ENCODE measurements around the gene HOXA4.

The HOXA4 gene

GRCh38 chr7:27146491-27147198, 16.1 kb upstream of the HOXA4 start:
- DNase-seq = no peak

DNA sequence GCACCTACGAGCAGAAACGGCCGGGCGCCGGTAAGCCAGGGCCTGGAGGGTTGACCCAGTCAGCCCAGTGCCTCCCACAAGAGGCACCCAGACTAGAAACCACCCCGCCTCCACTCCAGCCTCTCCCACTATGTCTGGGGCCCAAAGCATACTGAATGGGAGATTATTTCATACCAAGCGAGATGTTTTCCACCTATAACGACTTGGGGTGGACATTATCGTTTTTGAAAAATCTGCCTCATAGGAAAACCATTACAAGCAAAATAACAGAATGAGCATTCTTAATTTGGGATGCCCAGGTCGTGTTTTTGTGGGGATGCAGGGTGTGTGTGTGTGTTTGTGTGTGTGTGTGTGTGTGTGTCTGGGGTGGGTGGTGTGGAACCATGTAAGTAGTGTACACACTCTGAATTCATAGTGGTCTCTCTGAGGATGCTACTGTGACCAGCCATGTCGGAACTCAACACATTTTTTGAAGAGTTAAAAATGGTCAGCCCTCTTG, 15.4 kb upstream of the HOXA4 start:
- no peak for DNase-seq

- no peak for DNase-seq
Measured at GRCh38 chr7:27145165-27145913, 14.8 kb upstream of the HOXA4 start.

GRCh38 chr7:27144781-27145164, 14.2 kb upstream of the HOXA4 start:
- no peak for DNase-seq

- no peak for DNase-seq
Measured at GRCh38 chr7:27143950-27144780, 13.6 kb upstream of the HOXA4 start.

DNA sequence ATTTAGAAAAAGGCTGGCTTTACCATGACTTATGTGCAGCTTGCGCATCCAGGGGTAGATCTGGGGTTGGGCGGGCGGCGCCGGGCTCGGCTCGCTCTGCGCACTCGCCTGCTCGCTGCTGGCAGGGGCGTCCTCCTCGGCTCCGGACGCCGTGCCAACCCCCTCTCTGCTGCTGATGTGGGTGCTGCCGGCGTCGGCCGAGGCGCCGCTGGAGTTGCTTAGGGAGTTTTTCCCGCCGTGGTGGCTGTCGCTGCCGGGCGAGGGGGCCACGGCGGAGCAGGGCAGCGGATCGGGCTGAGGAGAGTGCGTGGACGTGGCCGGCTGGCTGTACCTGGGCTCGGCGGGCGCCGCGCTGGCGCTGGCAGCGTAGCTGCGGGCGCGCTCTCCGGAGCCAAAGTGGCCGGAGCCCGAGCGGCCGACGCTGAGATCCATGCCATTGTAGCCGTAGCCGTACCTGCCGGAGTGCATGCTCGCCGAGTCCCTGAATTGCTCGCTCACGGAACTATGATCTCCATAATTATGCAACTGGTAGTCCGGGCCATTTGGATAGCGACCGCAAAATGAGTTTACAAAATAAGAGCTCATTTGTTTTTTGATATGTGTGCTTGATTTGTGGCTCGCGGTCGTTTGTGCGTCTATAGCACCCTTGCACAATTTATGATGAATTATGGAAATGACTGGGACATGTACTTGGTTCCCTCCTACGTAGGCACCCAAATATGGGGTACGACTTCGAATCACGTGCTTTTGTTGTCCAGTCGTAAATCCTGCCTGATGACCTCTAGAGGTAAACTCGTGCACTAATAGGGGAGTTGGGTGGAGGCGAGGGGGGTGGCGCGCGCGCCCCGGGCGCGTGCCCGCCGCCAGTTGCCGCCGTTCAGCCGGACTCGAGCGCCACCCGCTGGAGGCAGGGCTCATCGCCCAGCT, 12.7 kb upstream of the HOXA4 start, which contains the start of gene HOXA5:
Gene HOXA5, minus strand, starts transcription at position 659 of the 927 bp plus-strand sequence. Its CDS starts 74 bp downstream, at position 585.
- no peak for DNase-seq

DNA sequence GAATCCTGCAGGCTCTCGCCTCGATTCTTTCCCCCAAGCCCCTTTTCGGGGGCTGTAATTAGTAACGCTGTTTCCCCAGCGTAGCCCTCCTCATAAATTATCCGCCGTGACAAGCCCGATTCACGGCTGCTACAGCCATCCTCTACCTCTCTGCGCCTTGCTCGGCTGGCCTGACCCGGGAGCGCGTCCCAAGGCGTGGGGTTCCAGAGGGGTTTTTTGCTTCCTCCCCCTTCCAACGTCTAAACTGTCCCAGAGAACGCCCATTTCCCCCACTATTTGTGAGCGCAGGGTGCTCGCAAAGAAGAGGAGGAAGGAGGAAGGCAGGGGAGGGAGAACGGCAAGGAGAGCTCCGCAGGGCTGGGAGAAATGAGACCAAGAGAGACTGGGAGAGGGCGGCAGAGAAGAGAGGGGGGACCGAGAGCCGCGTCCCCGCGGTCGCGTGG, 12.0 kb upstream of the HOXA4 start:
- no peak for DNase-seq

DNA sequence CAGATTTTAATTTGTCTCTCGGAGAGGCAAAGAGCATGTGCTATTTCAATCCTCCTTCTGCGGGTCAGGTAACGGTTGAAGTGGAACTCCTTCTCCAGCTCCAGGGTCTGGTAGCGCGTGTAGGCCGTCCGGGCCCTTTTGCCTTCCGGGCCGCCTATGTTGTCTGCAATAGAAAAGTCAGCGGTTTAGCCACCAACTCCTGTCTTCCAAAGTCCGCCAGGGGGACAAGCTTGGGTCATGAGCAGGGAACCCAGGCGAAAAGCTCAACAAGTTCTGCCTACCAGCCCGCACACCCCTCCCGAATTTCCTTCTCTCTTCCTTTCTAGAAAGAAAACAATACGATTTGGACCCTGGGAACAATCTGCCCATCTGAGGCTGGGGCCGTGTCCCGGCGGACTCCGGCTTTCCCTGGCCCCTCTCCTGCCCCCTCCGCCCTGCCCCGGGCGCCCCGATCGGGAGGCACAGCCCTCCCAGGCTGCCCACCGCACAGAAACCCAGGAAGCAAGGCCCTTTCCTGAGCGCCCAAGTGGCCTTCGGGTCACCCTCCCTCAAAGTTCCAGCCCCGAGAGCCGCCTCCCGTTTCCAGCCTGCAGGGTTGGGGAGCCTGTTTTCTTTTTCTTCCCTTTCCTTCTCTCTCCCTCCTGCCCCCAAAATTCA, 11.5 kb upstream of the HOXA4 start:
- no peak for DNase-seq

DNA sequence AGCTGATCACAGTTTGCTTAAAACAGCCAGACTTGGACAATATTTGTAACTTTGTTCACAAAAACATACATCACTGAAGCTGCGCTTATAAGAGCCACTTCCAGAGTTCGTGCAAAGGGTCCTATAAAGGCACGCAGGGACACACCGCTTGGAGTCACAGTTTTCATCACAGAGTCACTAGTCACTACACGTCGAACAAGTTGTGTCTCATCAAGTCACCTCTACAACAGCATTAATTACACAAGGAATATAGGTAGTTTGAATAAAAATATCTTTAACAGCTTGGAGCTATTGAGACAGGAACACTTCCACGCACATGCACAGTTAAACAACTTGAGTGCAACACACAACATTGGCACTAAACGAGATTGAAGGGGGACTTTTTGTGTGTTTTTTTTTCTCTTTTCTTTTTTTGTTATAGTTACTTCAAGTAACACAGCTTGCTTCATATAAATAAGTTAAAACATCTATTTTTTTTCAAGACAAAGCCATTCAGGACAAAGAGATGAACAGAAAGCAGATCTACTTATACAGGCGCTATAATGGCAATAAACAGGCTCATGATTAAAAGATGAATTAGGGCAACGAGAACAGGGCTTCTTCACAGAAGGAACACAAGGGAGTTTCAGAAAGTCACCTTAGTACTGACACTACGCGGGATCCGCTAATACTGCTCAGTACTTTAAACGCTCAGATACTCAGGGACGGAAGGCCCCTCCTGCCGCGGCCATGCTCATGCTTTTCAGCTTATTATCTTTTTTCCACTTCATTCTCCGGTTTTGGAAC, 10.8 kb upstream of the HOXA4 start:
- no peak for DNase-seq

- no peak for DNase-seq
Measured at GRCh38 chr7:27140126-27140857, 9.7 kb upstream of the HOXA4 start.

GRCh38 chr7:27139334-27140125, 9.0 kb upstream of the HOXA4 start:
- DNase-seq = no peak

DNA sequence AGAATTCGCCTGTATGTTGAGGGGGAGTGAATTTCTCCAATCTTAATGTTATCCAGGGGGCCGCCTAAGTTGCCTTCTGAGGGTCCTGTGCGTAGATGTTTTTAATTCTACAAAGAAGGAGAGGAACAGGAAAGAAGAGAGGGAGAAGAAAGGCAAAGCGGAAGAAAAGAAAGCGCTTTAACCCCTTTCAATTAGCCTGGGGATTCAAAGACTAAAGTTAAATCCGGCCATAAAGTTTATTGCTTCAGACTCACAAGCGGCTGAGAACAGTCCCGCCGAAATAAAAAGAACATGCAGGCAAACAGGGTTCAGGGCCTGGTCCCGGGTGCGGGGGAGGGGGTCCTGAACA, 8.4 kb upstream of the HOXA4 start:
- no peak for DNase-seq

DNA sequence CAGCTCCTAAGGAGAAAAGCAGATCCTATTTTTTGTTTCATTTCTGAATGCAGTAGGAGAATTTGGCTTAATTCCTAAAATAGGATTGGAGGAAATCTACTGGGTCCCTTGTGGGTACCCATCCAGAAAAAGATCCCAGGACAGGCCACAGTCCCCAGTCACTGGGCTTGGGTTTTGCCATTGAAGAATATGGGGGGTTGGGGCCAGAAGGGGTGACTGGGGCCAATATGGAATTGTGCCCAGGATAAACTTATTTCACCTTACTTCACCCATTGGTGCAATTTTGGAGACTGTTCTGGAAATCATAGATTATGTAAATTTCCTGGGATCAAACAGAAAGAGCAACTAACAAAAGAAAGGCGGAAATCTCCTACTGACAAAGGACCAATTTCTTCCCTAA, 7.9 kb upstream of the HOXA4 start:
- DNase-seq = no peak

GRCh38 chr7:27137640-27138315, 7.2 kb upstream of the HOXA4 start:
- no peak for DNase-seq

GRCh38 chr7:27134392-27134791, 3.8 kb upstream of the HOXA4 start:
- DNase-seq = no peak

DNA sequence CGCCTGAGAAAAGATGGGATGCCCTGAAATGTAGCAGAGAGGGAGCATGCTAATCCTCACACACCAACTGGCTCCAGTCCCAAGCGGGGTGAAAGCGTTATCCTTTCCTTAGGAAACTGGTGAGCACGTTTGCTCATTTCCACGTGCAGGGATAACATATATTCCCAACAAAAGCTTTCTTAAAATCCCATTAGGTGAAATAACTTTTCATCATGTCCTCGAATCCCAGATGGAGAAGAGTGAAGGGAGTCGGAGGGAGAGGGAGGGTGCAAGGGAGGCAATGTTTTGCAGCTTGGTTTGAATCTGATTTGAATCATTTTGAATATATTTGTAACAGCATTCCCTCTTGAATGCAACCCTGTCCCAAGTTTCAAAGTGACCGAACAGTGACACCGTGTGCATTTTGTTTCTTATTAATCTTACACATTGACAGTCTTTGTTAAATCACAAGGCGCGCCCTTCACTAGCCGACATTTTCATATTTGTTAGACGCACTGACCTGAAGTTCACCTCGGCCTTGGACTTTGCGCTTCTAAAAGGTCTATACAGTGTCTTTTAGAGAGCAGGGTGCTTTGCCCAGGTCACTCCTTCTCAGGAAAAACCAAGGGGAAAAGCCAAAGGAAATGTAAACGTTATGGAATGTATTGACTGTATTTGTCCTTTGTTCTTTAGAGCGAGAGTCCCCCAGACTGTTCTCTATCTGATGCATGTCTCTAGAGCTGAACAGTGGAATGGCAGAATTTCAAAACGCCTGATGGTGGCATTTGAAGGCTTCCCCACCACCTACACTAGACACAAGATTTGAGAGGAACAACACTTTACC, 3.1 kb upstream of the HOXA4 start:
- DNase-seq = no peak

- DNase-seq = no peak
Measured at GRCh38 chr7:27132978-27133377, 2.4 kb upstream of the HOXA4 start.

DNA sequence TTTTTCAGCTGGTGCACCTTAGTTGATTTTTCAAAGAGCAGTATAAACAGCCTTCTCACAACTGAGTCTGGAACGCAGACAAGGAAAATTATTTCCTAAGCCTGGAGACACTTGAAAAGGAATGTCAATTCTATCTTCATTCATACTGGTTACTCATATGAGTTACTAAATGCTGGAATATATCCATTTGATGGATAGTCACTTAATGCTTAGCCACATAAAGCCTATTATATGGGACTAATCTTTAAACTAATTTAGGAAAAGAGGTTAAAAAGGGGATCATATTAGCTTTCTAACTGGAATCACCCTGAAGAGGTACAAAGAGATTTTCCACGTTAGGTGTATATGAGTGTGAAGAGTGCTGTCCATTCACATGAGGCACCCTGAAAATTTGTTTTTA, 1.7 kb upstream of the HOXA4 start:
- no peak for DNase-seq
